HT1080 (cell line): ENCODE measurements around the gene SESN2. TPM values are rescaled to one million over a fixed set of nuclear protein-coding genes. Genes with fewer than 3 reads are reported as not detected.
A peak's percentile ranks its signal among the peaks of the same experiment; 100 is the strongest.

Source experiments
- DNase-seq: peaks from one replicate; pipeline ENCODE4 v3.0.0-alpha.2; 2015; ENCODE audit warnings: low read depth
- total RNA-seq: library from RNA; depleted of rRNA; stranded (reverse); fragments of >200 nt; shearing (Covaris generic); gene quantifications from 2 replicates; pipeline ENCODE4 v1.2.3, GENCODE V29; 2014

The SESN2 gene
- total RNA-seq, 1 experiment from 2014 or later, result 24.6 TPM

GRCh38 chr1:28249013-28249865, 10.1 kb upstream of the SESN2 start:
- peak; percentile 74 for DNase-seq

GRCh38 chr1:28249866-28250295, 9.4 kb upstream of the SESN2 start:
- no peak for DNase-seq

- DNase-seq, result no peak
Measured at GRCh38 chr1:28256197-28256827, 3.0 kb upstream of the SESN2 start.

- no peak for DNase-seq
Measured at GRCh38 chr1:28257736-28258135, 1.6 kb upstream of the SESN2 start.

- DNase-seq, result no peak
Measured at GRCh38 chr1:28258628-28259251, 578 bp upstream of the SESN2 start.

- DNase-seq, result peak; percentile 71
Measured at GRCh38 chr1:28259934-28260802, 850 bp downstream of the SESN2 start.

- DNase-seq, result no peak
Measured at GRCh38 chr1:28260803-28261174, 1.5 kb downstream of the SESN2 start.

GRCh38 chr1:28264897-28265296, 5.6 kb downstream of the SESN2 start:
- DNase-seq, result no peak

- no peak for DNase-seq
Measured at GRCh38 chr1:28265577-28265976, 6.3 kb downstream of the SESN2 start.

GRCh38 chr1:28266920-28267322, 7.6 kb downstream of the SESN2 start:
- no peak for DNase-seq

- DNase-seq, result no peak
Measured at GRCh38 chr1:28267633-28268032, 8.3 kb downstream of the SESN2 start.

GRCh38 chr1:28269529-28269928, 10.2 kb downstream of the SESN2 start:
- DNase-seq, result no peak

GRCh38 chr1:28272215-28272852, 13.0 kb downstream of the SESN2 start:
- no peak for DNase-seq

GRCh38 chr1:28273216-28273860, 14.0 kb downstream of the SESN2 start:
- peak; percentile 65 for DNase-seq

GRCh38 chr1:28278763-28279162, 19.4 kb downstream of the SESN2 start:
- no peak for DNase-seq

GRCh38 chr1:28279721-28280120, 20.4 kb downstream of the SESN2 start:
- DNase-seq, result no peak

- no peak for DNase-seq
Measured at GRCh38 chr1:28280501-28280900, 21.2 kb downstream of the SESN2 start.

- DNase-seq, result no peak
Measured at GRCh38 chr1:28280977-28281381, 21.7 kb downstream of the SESN2 start.

GRCh38 chr1:28281608-28282425, 22.5 kb downstream of the SESN2 start:
- no peak for DNase-seq
